ENCODE data around the gene IMP4. TPM values are rescaled to one million over a fixed set of nuclear protein-coding genes. Genes with fewer than 3 reads are reported as not detected.

Gene IMP4
- total and polyA plus RNA-seq, 2 of the 8 experiments (the other 6 are each of a cell fraction or from before 2014, with no cell fraction given): 96.8 to 194 TPM

- Histone ChIP-seq H3K18ac (ENCODE audit: extremely low read depth, low read length) (no peak overlapping the region), H4K5ac (ENCODE audit: insufficient read length, low read depth, low read length) (no peak overlapping the region), H3K23ac (ENCODE audit: insufficient read length) (no peak overlapping the region), H3K27me3 (replicated peaks in 1 of 4; ENCODE audit: control insufficient read depth in 3 of 4, extremely low read depth in 1 of 4, insufficient read depth in 3 of 4, low read length in 3 of 4) (no peaks in the 10 kb centered on the region; a peak in 1 of 7 replicates), H3K27ac (ENCODE audit: low read depth, low read length) (no peak overlapping the region), H3K9me3 (ENCODE audit: insufficient read depth in 2 of 2, low read depth in 1 of 2, low read length in 1 of 2) (no peaks in the 10 kb centered on the region), H2BK15ac (ENCODE audit: low read length) (no peak overlapping the region), H3K23me2 (ENCODE audit: low read depth, low read length) (peaks cover 2% of the 10 kb centered on the region; the same call in 1 of the 2 replicates), H3K4me3 (ENCODE audit: extremely low read depth in 1 of 4, insufficient read depth in 2 of 4, low read depth in 3 of 4, low read length in 4 of 4) (no peak overlapping the region), H2AFZ (ENCODE audit: low read length) (no peak overlapping the region), H2BK12ac (ENCODE audit: low read depth, low read length) (no peak overlapping the region), H4K20me1 (replicated peaks in 1 of 2; ENCODE audit: control insufficient read depth in 1 of 2, insufficient read depth in 2 of 2, low read length in 2 of 2) (peaks cover 0 to 2% of the 10 kb centered on the region in 2 experiments), H3K79me1 (ENCODE audit: low read depth, low read length) (no peaks in the 10 kb centered on the region), H3K14ac (ENCODE audit: insufficient read length) (no peak overlapping the region), H3K79me2 (ENCODE audit: control insufficient read depth in 1 of 2, insufficient read depth in 2 of 2, low read length in 2 of 2) (no peaks in the 10 kb centered on the region), H3K36me3 (ENCODE audit: control insufficient read depth in 2 of 4, insufficient read depth in 4 of 4, low read length in 3 of 4) (no peaks in the 10 kb centered on the region), H3K4me1 (replicated peaks in 1 of 4; ENCODE audit: control insufficient read depth in 3 of 4, insufficient read depth in 4 of 4, low read length in 3 of 4) (no peaks in the 10 kb centered on the region), H4K91ac (replicated peaks; ENCODE audit: insufficient read length, low read length) (no peak overlapping the region), H3K4ac (replicated peaks; ENCODE audit: insufficient read length, low read depth, low read length) (no peak overlapping the region), H4K8ac (ENCODE audit: extremely low read depth, insufficient read depth, low read length) (peak overlapping the region; percentile 18; the same call in 1 of the 2 replicates), H2BK120ac (replicated peaks; ENCODE audit: low read depth, low read length) (no peak overlapping the region), H2BK20ac (ENCODE audit: low read length) (no peak overlapping the region), H3K4me2 (ENCODE audit: insufficient read depth in 1 of 2, low read depth in 2 of 2, low read length in 2 of 2) (no peak overlapping the region), H3K56ac (replicated peaks; ENCODE audit: insufficient read length, low read depth, low read length) (no peak overlapping the region), H3K9ac (replicated peaks in 1 of 4; ENCODE audit: extremely low read depth in 1 of 4, low read depth in 3 of 4, low read length in 3 of 4) (no peak overlapping the region), H2AK5ac (ENCODE audit: low read depth, low read length) (no peak overlapping the region), H2BK5ac (ENCODE audit: low read depth, low read length) (no peak overlapping the region)
- FAIRE-seq (no peak), DNase-seq (ENCODE audit: low read depth in 1 of 2, low spot score in 2 of 2) (no peak)
- WGBS, 2 experiments (ENCODE audit: extremely low coverage in 1 of 2, insufficient coverage in 1 of 2, insufficient read length in 1 of 2, insufficient replicate concordance in 2 of 2, low coverage in 1 of 2, low lambda C conversion rate in 2 of 2, missing lambda C conversion rate in 1 of 2): 93% methylated on average over 3 of the region's 3 CpGs; no CpG with 5 or more reads in 1 of the 2 experiments
- CTCF ChIA-PET (ENCODE audit: partially characterized antibody): interaction anchor here (1.3 to 5.6 kb wide), 3 partner anchors 15 to 26 kb away, joined by 3 to 40 read pairs (median 6); no protein-coding TSS in a partner anchor
- POLR2A ChIA-PET (ENCODE audit: partially characterized antibody): no interaction called here
- TF ChIP-seq SP2 (IDR thresholded peaks at IDR 0.05; ENCODE audit: low read length): no peak
- no peak for TF ChIP-seq TAF7 (optimal IDR thresholded peaks at IDR 0.05; ENCODE audit: borderline replicate concordance, low read depth, low read length)
- TF ChIP-seq BRCA1 (IDR thresholded peaks at IDR 0.05; ENCODE audit: low read depth, low read length): no peak
- no peak for TF ChIP-seq SAP30 (IDR thresholded peaks at IDR 0.05; ENCODE audit: insufficient read depth, insufficient replicate concordance, low read length)
- no peak for TF ChIP-seq YY1 (IDR thresholded peaks at IDR 0.05; ENCODE audit: low read depth, low read length)
- no peak for TF ChIP-seq RBBP5 (IDR thresholded peaks at IDR 0.05; ENCODE audit: borderline replicate concordance, low read depth, low read length)
- TF ChIP-seq SUZ12 (IDR thresholded peaks at IDR 0.05; ENCODE audit: low read length): no peak
- no peak for TF ChIP-seq CREB1 (IDR thresholded peaks at IDR 0.05)
- TF ChIP-seq BCL11A (IDR thresholded peaks at IDR 0.05; ENCODE audit: low read depth in 2 of 2, low read length in 2 of 2): no peak
- no peak for TF ChIP-seq SP1 (IDR thresholded peaks at IDR 0.05; ENCODE audit: low read depth, low read length)
- no peak for TF ChIP-seq TAF1 (IDR thresholded peaks at IDR 0.05; ENCODE audit: low read depth, low read length)
- no peak for TF ChIP-seq CTBP2 (IDR thresholded peaks at IDR 0.05; ENCODE audit: borderline replicate concordance, insufficient read depth, insufficient read length, low read length)
- no peak for TF ChIP-seq CHD1 (IDR thresholded peaks at IDR 0.05; ENCODE audit: low read depth, low read length)
- TF ChIP-seq E2F6 (IDR thresholded peaks at IDR 0.05): no peak
Measured at GRCh38 chr2:130314377-130314776, 28.3 kb upstream of the IMP4 start.

Data from H1 (cell line).